ENCODE measurements around the gene ROCK2.

ROCK2 gene

GRCh38 chr2:11344342-11344955 lies at the start of gene ROCK2:
TSS of gene ROCK2 (minus strand) at chr2:11344636. CDS start at chr2:11344136, 500 bp downstream.
- in situ Hi-C loops (cut with MboI; ENCODE audit: low sequenced_read_pairs, unreplicated experiment) = no loop called here
- DNase-seq (ENCODE audit: low spot score) = peak; percentile 90
- TF ChIP-seq CTCF (IDR thresholded peaks at IDR 0.05; ENCODE audit: borderline replicate concordance, control extremely low read depth, extremely low read depth, insufficient read depth, missing control alignments) = no peak

- DNase-seq (ENCODE audit: low spot score) = no peak
- no peak for TF ChIP-seq CTCF (IDR thresholded peaks at IDR 0.05; ENCODE audit: borderline replicate concordance, control extremely low read depth, extremely low read depth, insufficient read depth, missing control alignments)
- in situ Hi-C loops (cut with MboI; ENCODE audit: low sequenced_read_pairs, unreplicated experiment) = no loop called here
Measured at GRCh38 chr2:11393711-11394236, 49.3 kb upstream of the ROCK2 start.

- in situ Hi-C loops (cut with MboI; ENCODE audit: low sequenced_read_pairs, unreplicated experiment) = no loop called here
- TF ChIP-seq CTCF (IDR thresholded peaks at IDR 0.05; ENCODE audit: borderline replicate concordance, control extremely low read depth, extremely low read depth, insufficient read depth, missing control alignments) = no peak
- no peak for DNase-seq (ENCODE audit: low spot score)
Measured at GRCh38 chr2:11391942-11392266, 47.5 kb upstream of the ROCK2 start.

- TF ChIP-seq CTCF (IDR thresholded peaks at IDR 0.05; ENCODE audit: borderline replicate concordance, control extremely low read depth, extremely low read depth, insufficient read depth, missing control alignments) = no peak
- no peak for DNase-seq (ENCODE audit: low spot score)
- in situ Hi-C loops (cut with MboI; ENCODE audit: low sequenced_read_pairs, unreplicated experiment) = no loop called here
Measured at GRCh38 chr2:11390399-11390658, 45.9 kb upstream of the ROCK2 start.

GRCh38 chr2:11389551-11390398 lies 45.3 kb upstream of the ROCK2 start:
- in situ Hi-C loops (cut with MboI; ENCODE audit: low sequenced_read_pairs, unreplicated experiment) = no loop called here
- no peak for DNase-seq (ENCODE audit: low spot score)

GRCh38 chr2:11389052-11389420 lies 44.6 kb upstream of the ROCK2 start:
- in situ Hi-C loops (cut with MboI; ENCODE audit: low sequenced_read_pairs, unreplicated experiment) = no loop called here

More at GRCh38 chr2:11389551-11390398, 45.3 kb upstream of the ROCK2 start:
- no peak for TF ChIP-seq CTCF (IDR thresholded peaks at IDR 0.05; ENCODE audit: borderline replicate concordance, control extremely low read depth, extremely low read depth, insufficient read depth, missing control alignments)

More at GRCh38 chr2:11389052-11389420, 44.6 kb upstream of the ROCK2 start:
- DNase-seq (ENCODE audit: low spot score) = no peak
- no peak for TF ChIP-seq CTCF (IDR thresholded peaks at IDR 0.05; ENCODE audit: borderline replicate concordance, control extremely low read depth, extremely low read depth, insufficient read depth, missing control alignments)

Measured in GM13976 (cell line).